Mucosa of stomach (tissue), 1 donor: Measurements from ENCODE around the gene OPRL1.
"Not testable (repeated sequence)": the region's sequence is repeated elsewhere in the genome, so short reads cannot be mapped to it uniquely, and the experiment has no call there.

Experiments used
- H3K27me3 ChIP-seq: one replicate; pipeline ENCODE4 v1.7.0; 2013; ENCODE audit warnings: mild to moderate bottlenecking, low read length; ENCODE audit not compliant: control insufficient read depth, insufficient read depth
- H3K36me3 ChIP-seq: one replicate; pipeline ENCODE4 v1.7.0; 2013; ENCODE audit warnings: low read length; ENCODE audit not compliant: control insufficient read depth, insufficient read depth
- H3K4me1 ChIP-seq: one replicate; pipeline ENCODE4 v1.7.0; 2013; ENCODE audit warnings: mild to moderate bottlenecking, low read length; ENCODE audit not compliant: control insufficient read depth, insufficient read depth
- H3K4me3 ChIP-seq: one replicate; pipeline ENCODE4 v1.7.0; 2013; ENCODE audit warnings: low read length
- H3K9ac ChIP-seq: one replicate; pipeline ENCODE4 v1.7.0; 2013; ENCODE audit warnings: mild to moderate bottlenecking, low read length, moderate library complexity
- H3K9me3 ChIP-seq: one replicate; pipeline ENCODE4 v1.7.0; 2013; ENCODE audit warnings: mild to moderate bottlenecking, low read length, moderate library complexity; ENCODE audit not compliant: control insufficient read depth
- donor health status: Pancreatic carcinoma.

OPRL1 gene

DNA sequence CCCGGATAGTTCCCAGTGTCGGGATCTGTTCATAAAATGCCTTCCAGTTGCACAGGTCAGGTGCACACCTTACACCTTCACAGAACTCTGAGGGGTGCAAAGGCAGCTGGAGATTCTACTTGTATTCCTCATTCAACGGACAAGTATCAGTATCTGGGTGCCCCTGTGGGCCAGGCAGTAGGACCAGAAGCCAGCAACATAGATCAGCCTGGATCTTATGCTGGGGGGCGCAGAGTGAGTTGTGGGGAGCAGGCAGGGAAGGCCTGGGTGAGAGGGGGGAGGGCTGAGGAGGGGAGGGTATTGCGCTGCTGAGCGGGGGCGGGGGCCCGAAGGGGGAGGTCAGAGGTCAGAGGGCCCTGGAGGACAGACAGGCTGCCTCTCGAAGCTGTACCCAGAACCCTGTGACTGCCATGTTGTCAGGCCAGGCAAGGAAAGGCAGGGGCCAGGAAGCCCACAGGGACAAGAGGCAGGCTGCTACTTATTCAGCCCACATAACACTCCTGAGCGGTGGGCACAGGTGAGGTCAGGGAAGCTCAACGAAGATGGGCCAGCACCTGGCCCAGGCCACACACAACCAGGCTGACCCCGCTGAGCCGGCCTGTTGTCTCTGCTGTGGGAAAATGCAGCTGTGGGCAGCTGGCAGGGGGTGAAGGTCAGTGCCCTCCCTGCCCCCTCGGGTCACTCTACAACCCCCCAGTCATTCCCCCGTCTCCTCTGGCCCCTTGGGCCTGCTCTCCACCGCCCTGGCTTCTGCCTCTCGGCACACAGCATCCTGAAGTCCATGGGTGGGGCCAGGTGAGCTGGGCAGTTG lies 1.1 kb downstream of the OPRL1 start:
- Histone ChIP-seq H3K4me3 (no peak overlapping the region), H3K27me3 (peaks cover 54% of the 10 kb centered on the region), H3K9ac (no peak overlapping the region), H3K36me3 (no peaks in the 10 kb centered on the region), H3K4me1 (peaks cover 21% of the 10 kb centered on the region), H3K9me3 (no peaks in the 10 kb centered on the region)

DNA sequence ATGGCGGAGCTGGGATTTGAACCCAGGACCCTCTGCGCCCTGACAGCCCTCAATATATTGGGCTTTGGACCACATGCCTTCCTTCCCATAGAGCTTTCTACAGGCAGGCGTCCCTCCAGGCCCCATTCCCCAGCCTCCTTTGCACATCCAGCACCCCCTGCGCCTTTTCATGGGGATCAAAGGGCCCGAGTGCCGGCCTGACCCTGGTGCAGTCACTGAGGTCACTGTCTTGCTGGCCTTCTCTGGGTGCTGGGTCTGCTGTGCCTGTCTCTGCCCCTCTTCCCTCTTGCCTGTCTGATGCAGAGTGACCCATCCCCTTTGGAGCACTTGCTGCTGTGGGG lies 1.7 kb downstream of the OPRL1 start:
- H3K27me3 ChIP-seq: peaks cover 58% of the 10 kb centered on the region
- peaks cover 21% of the 10 kb centered on the region for H3K4me1 ChIP-seq
- no peak overlapping the region for H3K4me3 ChIP-seq
- no peaks in the 10 kb centered on the region for H3K36me3 ChIP-seq
- H3K9me3 ChIP-seq: no peaks in the 10 kb centered on the region
- no peak overlapping the region for H3K9ac ChIP-seq

DNA sequence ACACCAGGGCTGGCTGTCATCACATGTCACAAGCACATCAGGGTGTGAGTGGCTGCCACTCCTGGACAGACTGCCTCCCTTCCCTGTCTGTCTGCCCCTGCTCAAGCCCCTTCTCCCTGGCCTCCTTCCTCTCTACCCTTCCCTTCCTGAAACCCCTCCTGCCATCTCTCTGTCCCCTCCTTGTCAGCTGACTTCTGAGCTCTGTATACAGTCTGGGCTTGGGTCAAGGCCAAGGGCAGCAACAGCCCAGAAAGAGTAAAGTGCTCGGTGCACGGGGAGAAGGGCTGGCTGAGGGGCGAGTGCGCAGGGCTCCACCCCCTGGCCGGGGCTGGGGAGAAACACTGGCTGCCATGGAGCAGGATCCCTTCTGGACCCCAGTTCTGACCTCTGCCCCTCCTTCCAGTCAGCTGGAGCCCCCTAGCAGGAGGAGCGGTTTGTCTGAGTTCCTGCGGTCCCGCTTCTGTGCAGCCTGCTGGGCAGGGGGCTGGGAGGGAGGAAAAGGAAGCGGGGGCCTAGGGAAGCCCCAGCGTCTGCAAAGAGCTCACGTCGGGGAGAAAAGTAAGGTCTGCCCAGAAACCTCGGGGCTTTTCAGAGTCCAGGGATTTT lies 2.3 kb downstream of the OPRL1 start:
- Histone ChIP-seq H3K36me3 (no peaks in the 10 kb centered on the region), H3K9ac (no peak overlapping the region), H3K9me3 (no peaks in the 10 kb centered on the region), H3K4me1 (peaks cover 21% of the 10 kb centered on the region), H3K4me3 (no peak overlapping the region), H3K27me3 (peaks cover 58% of the 10 kb centered on the region)

DNA sequence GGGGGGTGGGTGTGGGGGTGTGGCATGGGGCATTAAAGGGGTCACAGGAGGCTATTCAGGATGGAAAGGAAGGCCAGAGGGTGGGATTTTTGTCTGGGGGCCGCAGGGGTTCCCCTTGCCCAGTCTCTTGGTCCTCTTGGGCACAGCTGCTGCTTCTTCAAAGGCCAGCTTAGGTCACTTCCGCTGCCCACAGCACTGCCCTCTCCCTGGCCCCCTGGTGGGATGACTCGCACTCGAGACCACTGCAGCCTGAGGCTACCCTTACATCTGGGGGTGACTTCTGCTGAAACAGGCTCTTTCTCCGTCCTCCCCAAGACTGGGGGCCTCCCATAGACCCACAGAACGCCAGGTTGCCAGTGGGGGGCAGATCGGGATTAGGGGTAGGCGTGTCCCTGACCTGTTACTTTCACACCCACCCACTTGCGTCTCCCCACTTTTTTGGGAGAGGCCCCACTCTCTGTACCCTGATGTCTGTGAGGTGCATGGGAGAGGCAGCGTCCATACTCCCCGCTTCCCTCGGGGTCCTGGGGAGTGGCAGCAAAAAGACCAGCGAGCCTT lies 3.0 kb downstream of the OPRL1 start:
- Histone ChIP-seq H3K9me3 (no peaks in the 10 kb centered on the region), H3K27me3 (peaks cover 58% of the 10 kb centered on the region), H3K4me3 (no peak overlapping the region), H3K4me1 (peaks cover 21% of the 10 kb centered on the region), H3K9ac (no peak overlapping the region), H3K36me3 (no peaks in the 10 kb centered on the region)

DNA sequence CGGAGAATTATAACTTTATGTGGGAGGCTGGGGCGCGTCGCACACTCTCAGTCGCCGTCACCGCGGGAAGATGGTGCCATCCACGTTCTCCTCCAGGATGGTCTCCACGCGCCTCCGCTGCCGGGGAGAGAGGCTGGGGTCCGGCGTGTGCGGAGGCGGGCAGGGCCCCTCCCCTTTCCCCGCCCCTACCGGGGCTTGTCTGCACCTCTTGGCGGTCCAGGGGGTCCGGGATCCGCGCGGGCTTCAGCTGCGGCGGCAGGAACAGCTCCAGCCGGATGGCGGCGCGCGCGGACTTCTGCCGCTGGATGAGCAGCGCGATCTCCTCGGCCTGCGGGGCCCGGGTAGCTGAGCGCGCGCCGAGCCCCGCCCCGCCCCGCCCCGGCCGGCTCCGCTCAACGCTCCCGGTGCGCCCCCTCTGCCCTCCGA lies 3.5 kb downstream of the OPRL1 start:
- H3K27me3 ChIP-seq: peaks cover 57% of the 10 kb centered on the region
- peaks cover 18% of the 10 kb centered on the region for H3K4me1 ChIP-seq
- H3K9ac ChIP-seq: no peak overlapping the region
- H3K36me3 ChIP-seq: no peaks in the 10 kb centered on the region
- no peak overlapping the region for H3K4me3 ChIP-seq
- H3K9me3 ChIP-seq: no peaks in the 10 kb centered on the region

DNA sequence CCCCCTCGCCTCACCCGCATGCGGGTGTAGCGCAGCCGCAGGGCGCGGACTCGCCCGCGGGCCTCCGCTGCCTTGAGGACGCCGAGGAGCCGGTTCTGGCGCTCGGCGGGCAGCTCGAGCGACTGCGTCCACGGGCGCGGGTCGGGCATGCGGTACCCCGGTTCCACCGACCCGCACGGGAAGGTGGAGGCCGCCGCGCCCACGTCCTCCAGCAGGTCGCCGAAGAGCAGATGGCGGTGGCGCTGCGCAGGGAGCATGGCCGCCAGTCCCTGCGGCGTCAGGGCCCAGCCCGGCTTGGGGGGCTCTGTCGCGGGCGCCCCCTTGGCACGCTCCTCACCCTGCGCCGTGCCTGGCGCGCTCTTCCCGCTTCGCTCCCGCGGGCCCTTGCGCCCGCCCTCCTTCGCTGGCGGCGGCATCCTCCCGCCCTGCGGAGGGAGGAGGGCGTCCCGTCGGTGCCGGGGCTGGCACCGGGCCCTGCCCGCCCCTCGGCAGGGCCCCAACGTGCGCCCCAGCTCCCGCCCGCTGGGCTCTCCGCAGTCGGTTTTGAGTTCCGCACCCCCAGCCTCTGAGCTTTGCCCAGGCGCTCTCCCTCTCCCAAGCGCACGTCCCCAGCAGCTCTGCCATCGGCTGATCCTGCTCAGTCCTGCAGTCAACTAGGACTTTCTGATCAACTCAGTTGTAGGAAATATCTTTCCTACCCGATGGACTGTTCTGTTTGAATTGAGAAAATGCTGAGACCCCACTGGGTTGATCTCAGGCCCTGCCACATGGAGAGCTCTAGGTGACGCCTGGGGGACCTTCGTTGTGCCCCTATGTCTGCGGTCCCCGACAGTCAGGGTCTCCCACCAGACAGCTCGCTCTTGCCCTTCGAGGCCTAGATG lies 4.2 kb downstream of the OPRL1 start, which contains the start of gene LKAAEAR1:
LKAAEAR1 (minus strand) TSS at position 595 of the 881 bp plus-strand sequence; CDS start at position 416, 179 bp downstream.
- Histone ChIP-seq H3K4me1 (peaks cover 12% of the 10 kb centered on the region), H3K36me3 (no peaks in the 10 kb centered on the region), H3K27me3 (peaks cover 50% of the 10 kb centered on the region), H3K4me3 (no peak within 1 kb of the TSS), H3K9me3 (no peaks in the 10 kb centered on the region), H3K9ac (no peak within 1 kb of the TSS)

DNA sequence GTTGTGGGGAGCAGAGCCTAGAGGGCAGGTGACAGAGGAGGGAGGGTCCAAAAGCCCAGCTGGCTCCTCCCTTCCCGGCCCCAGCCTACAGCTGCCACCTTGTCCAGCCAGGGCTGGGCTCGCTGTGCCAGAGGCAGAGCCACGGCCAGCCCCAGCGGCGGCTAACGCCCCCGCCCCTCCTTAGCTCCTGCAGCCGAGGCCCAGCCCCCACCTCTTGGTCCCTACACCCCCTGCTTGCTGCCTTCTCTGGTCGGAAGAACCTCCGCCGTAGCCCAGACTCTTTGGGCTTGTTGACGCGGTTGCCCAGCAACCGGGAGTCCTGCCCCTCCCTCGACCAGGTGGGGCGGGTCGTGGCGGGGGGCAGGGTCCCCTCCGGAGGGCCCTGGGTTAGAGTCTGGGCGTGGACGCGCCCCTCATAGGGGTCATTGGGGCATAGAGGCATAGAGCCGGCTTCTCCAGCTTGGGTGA lies 4.8 kb downstream of the OPRL1 start:
- Histone ChIP-seq H3K4me1 (peaks cover 7% of the 10 kb centered on the region), H3K27me3 (peaks cover 49% of the 10 kb centered on the region), H3K9ac (no peak overlapping the region), H3K9me3 (no peaks in the 10 kb centered on the region), H3K4me3 (no peak overlapping the region), H3K36me3 (no peaks in the 10 kb centered on the region)

DNA sequence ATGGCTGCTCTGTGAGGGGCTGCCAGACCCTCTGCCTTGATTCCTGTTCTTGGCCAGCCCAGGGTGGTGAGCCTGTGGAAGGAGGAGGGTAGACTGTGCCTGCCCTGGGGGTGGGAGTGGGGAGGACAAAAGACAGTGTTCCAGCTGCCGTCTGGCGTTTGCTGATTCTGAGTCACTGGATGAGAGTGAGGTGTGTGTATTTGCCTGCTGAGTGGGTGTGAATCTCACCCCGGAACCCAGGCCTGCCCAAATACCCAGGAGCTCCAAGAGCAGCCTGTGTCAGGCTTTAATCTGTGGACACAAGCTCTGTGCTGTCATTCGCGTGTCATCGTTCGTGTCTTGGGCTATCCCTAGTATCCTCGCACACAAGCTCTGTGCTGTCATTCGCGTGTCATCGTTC lies 6.9 kb downstream of the OPRL1 start:
- no peak overlapping the region for H3K9ac ChIP-seq
- H3K4me3 ChIP-seq: no peak overlapping the region
- H3K9me3 ChIP-seq: no peaks in the 10 kb centered on the region
- peaks cover 42% of the 10 kb centered on the region for H3K27me3 ChIP-seq
- H3K4me1 ChIP-seq: peaks cover 7% of the 10 kb centered on the region
- no peaks in the 10 kb centered on the region for H3K36me3 ChIP-seq

DNA sequence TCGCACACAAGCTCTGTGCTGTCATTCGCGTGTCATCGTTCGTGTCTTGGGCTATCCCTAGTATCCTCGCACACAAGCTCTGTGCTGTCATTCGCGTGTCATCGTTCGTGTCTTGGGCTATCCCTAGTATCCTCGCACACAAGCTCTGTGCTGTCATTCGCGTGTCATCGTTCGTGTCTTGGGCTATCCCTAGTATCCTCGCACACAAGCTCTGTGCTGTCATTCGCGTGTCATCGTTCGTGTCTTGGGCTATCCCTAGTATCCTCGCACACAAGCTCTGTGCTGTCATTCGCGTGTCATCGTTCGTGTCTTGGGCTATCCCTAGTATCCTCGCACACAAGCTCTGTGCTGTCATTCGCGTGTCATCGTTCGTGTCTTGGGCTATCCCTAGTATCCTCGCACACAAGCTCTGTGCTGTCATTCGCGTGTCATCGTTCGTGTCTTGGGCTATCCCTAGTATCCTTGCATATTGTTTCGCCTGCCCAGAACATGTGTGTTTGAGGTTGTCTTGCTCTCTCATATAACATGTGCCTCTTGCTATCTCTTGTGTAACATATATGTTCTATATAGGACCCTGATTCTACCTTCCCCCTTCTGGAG lies 7.4 kb downstream of the OPRL1 start:
- H3K4me1 ChIP-seq, H3K36me3 ChIP-seq, H3K4me3 ChIP-seq, H3K9me3 ChIP-seq, H3K9ac ChIP-seq: not testable (repeated sequence)
- H3K27me3 ChIP-seq: peaks cover 37% of the 10 kb centered on the region

DNA sequence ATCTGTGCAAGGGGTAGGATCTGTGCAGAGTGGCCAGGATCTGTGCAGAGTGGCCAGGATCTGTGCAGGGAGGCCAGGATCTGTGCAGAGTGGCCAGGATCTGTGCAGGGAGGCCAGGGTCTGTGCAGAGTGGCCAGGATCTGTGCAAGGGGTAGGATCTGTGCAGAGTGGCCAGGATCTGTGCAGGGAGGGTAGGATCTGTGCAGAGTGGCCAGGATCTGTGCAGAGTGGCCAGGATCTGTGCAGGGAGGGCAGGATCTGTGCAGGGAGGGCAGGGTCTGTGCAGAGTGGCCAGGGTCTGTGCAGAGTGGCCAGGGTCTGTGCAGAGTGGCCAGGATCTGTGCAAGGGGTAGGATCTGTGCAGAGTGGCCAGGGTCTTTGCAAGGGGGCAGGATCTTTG lies 8.7 kb downstream of the OPRL1 start:
- H3K36me3 ChIP-seq, H3K4me1 ChIP-seq, H3K9me3 ChIP-seq, H3K4me3 ChIP-seq, H3K9ac ChIP-seq: not testable (repeated sequence)
- H3K27me3 ChIP-seq: peaks cover 32% of the 10 kb centered on the region

DNA sequence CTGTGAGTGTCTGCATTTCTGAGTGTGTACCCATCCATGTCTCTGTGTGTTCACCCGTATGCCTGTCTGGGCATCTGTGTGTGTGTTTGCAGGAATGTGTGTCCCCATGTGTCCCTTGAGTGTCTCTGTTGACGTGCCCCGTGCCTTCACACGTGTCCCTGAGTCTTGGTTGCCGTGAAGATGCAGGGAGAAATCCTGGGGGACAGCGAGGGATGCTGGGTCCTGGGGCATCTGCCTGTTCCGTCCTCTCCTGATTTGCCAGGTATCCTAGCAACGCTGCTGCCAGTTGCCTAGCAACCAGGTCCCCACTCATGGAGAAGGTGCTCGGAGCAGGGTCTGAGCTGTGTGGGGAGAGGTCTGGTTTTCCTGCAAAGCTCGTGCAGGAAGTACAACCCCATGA lies 10.3 kb downstream of the OPRL1 start:
- Histone ChIP-seq H3K4me1 (no peaks in the 10 kb centered on the region), H3K9ac (no peak overlapping the region), H3K4me3 (no peak overlapping the region), H3K9me3 (no peaks in the 10 kb centered on the region), H3K27me3 (peaks cover 17% of the 10 kb centered on the region), H3K36me3 (no peaks in the 10 kb centered on the region)
